CD4-positive, alpha-beta memory T cell (primary cell): ENCODE results near the gene SRC. TPM values are rescaled to one million over a fixed set of nuclear protein-coding genes. Genes with fewer than 3 reads are reported as not detected.

ENCODE experiments used
- CTCF ChIA-PET: fragments of 350-600 bp; sonication (Branson Sonifier 250); formaldehyde crosslinking; loops from one replicate; lab custom pipeline; 2021; ENCODE audit warnings: inconsistent platforms; ENCODE audit not compliant: partially characterized antibody; lab: Charles Lee
- POLR2A ChIA-PET: fragments of 350-600 bp; sonication (Branson Sonifier 250); formaldehyde crosslinking; loops from one replicate; lab custom pipeline; 2021; ENCODE audit not compliant: partially characterized antibody; lab: Charles Lee
- DNase-seq, 5 donors: peaks; one replicate each; pipeline versions ENCODE4 v3.0.0 to v3.0.0-alpha.2; 2020 to 2022; ENCODE audit warnings: mixed read lengths in 1 of 5
- H3K27ac ChIP-seq: one replicate; pipeline ENCODE4 v1.7.0; 2013; ENCODE audit warnings: low read depth, low read length
- H3K27me3 ChIP-seq: 2 replicates; pipeline ENCODE4 v1.7.0; 2013; ENCODE audit warnings: mild to moderate bottlenecking, low read length, moderate library complexity; ENCODE audit not compliant: insufficient read depth
- H3K36me3 ChIP-seq: 2 replicates; pipeline ENCODE4 v1.7.0; 2013; ENCODE audit warnings: mild to moderate bottlenecking, low read length, moderate library complexity; ENCODE audit not compliant: insufficient read depth
- H3K4me1 ChIP-seq: 2 replicates; pipeline ENCODE4 v1.7.0; 2013; ENCODE audit warnings: mild to moderate bottlenecking, low read length, moderate library complexity; ENCODE audit not compliant: insufficient read depth
- H3K4me3 ChIP-seq, 2 donors: one replicate each; pipeline ENCODE4 v1.7.0; 2013; ENCODE audit warnings: low read length in 2 of 2, mild to moderate bottlenecking in 1 of 2
- H3K9me3 ChIP-seq, 2 donors: one replicate each; pipeline ENCODE4 v1.7.0; 2013; ENCODE audit warnings: low read length in 2 of 2, control low read depth in 1 of 2; ENCODE audit not compliant: control insufficient read depth in 1 of 2
- H3K27ac Mint-ChIP-seq, 7 donors: one replicate each; pipeline ENCODE4 v1.8.0; 2020 to 2021; ENCODE audit warnings: mixed read lengths in 7 of 7, mild to moderate bottlenecking in 6 of 7, inconsistent platforms in 3 of 7, moderate library complexity in 3 of 7
- H3K27me3 Mint-ChIP-seq, 2 donors: one replicate each; pipeline ENCODE4 v1.8.0; 2020 to 2021; ENCODE audit warnings: mixed read lengths in 2 of 2
- H3K36me3 Mint-ChIP-seq, 2 donors: one replicate each; pipeline ENCODE4 v1.8.0; 2020 to 2021; ENCODE audit warnings: mixed read lengths in 2 of 2, inconsistent platforms in 1 of 2, mild to moderate bottlenecking in 1 of 2
- H3K4me1 Mint-ChIP-seq, 4 donors: one replicate each; pipeline ENCODE4 v1.8.0; 2020 to 2021; ENCODE audit warnings: mixed read lengths in 4 of 4, mild to moderate bottlenecking in 1 of 4
- H3K4me3 Mint-ChIP-seq, 8 donors: one replicate each; pipeline ENCODE4 v1.8.0; 2020 to 2021; ENCODE audit warnings: mixed read lengths in 8 of 8, mild to moderate bottlenecking in 7 of 8, moderate library complexity in 6 of 8, inconsistent platforms in 3 of 8
- H3K9me3 Mint-ChIP-seq, 8 donors: one replicate each; pipeline ENCODE4 v1.8.0; 2020 to 2021; ENCODE audit warnings: mixed read lengths in 8 of 8, mild to moderate bottlenecking in 5 of 8, inconsistent platforms in 3 of 8, moderate library complexity in 1 of 8
- intact Hi-C: fragments of 100-400 bp; cut with micrococcal nuclease; formaldehyde crosslinking; loops from one replicate; pipeline ENCODE4 v1.15.1; 2023
- polyA plus RNA-seq, 2 donors: library from polyadenylated mRNA; unstranded; fragments of 300-500 nt; fragmentation: Illumina TruSeq; gene quantifications; one replicate each; pipeline ENCODE4 v1.2.3, GENCODE V29; 2021
- total RNA-seq, 2 experiments: library from RNA; stranded (reverse); gene quantifications; one replicate each; pipeline ENCODE4 v1.2.3, GENCODE V29; 2021

SRC gene
- total and polyA plus RNA-seq, 4 experiments from 2014 or later, result 0.32 to 4.5 (median 2.3) TPM

- H3K4me3 ChIP-seq, result no peak overlapping the region
- no peak overlapping the region for H3K27ac ChIP-seq
- Mint-ChIP-seq H3K36me3 (no peaks in the 10 kb centered on the region), H3K9me3 (no peaks in the 10 kb centered on the region), H3K27ac (no peak overlapping the region), H3K27me3 (no peaks in the 10 kb centered on the region), H3K4me1 (peaks cover 4 to 7% (median 6%) of the 10 kb centered on the region in 4 donors), H3K4me3 (peak overlapping the region in 1 of 8 donors; percentile 20)
- peaks cover 4% of the 10 kb centered on the region for H3K4me1 ChIP-seq
- DNase-seq, result peak in 1 of 5 donors; percentile 1
- ChIA-PET POLR2A (no interaction called here), CTCF (no interaction called here)
- no peaks in the 10 kb centered on the region for H3K36me3 ChIP-seq
- H3K27me3 ChIP-seq, result no peaks in the 10 kb centered on the region
- no peaks in the 10 kb centered on the region for H3K9me3 ChIP-seq
- intact Hi-C loops, result no loop called here
These were observed 43.4 kb downstream of the SRC start for GRCh38 chr20:37389241-37389747.

GRCh38 chr20:37389844-37390275, 43.9 kb downstream of the SRC start:
- no peaks in the 10 kb centered on the region for H3K9me3 ChIP-seq
- intact Hi-C loops, result no loop called here

GRCh38 chr20:37390503-37390890, 44.6 kb downstream of the SRC start:
- no peak overlapping the region for H3K4me3 Mint-ChIP-seq
- H3K27ac Mint-ChIP-seq, result no peak overlapping the region
- Histone ChIP-seq H3K4me1 (no peaks in the 10 kb centered on the region), H3K27ac (no peak overlapping the region), H3K27me3 (no peaks in the 10 kb centered on the region), H3K4me3 (no peak overlapping the region), H3K9me3 (no peaks in the 10 kb centered on the region), H3K36me3 (no peaks in the 10 kb centered on the region)
- no peaks in the 10 kb centered on the region for H3K4me1 Mint-ChIP-seq
- H3K27me3 Mint-ChIP-seq, result no peaks in the 10 kb centered on the region
- POLR2A ChIA-PET, result no interaction called here
- intact Hi-C loops, result no loop called here
- H3K9me3 Mint-ChIP-seq, result no peaks in the 10 kb centered on the region
- H3K36me3 Mint-ChIP-seq, result no peaks in the 10 kb centered on the region
- peak in 1 of 5 donors; percentile 25 for DNase-seq
- CTCF ChIA-PET, result no interaction called here

More at GRCh38 chr20:37389844-37390275, 43.9 kb downstream of the SRC start:
- Histone ChIP-seq H3K36me3 (no peaks in the 10 kb centered on the region), H3K4me3 (no peak overlapping the region), H3K4me1 (peaks cover 3% of the 10 kb centered on the region), H3K27ac (no peak overlapping the region), H3K27me3 (no peaks in the 10 kb centered on the region)
- ChIA-PET POLR2A (no interaction called here), CTCF (no interaction called here)
- Mint-ChIP-seq H3K27me3 (no peaks in the 10 kb centered on the region), H3K27ac (no peak overlapping the region), H3K9me3 (no peaks in the 10 kb centered on the region), H3K4me1 (peaks cover 3 to 4% (median 4%) of the 10 kb centered on the region in 4 donors), H3K36me3 (no peaks in the 10 kb centered on the region), H3K4me3 (no peak overlapping the region)
- peak in 1 of 5 donors; percentile 9 for DNase-seq

- intact Hi-C loops, result no loop called here
- no peaks in the 10 kb centered on the region for H3K4me1 ChIP-seq
- peak in 1 of 5 donors; percentile 3 for DNase-seq
- CTCF ChIA-PET, result interaction anchor here (1.5 kb wide), 1 partner anchor 142 kb away, joined by 5 read pairs; no protein-coding TSS in a partner anchor
- POLR2A ChIA-PET, result no interaction called here
- Mint-ChIP-seq H3K4me3 (no peak overlapping the region), H3K4me1 (no peaks in the 10 kb centered on the region), H3K9me3 (no peaks in the 10 kb centered on the region), H3K27me3 (no peaks in the 10 kb centered on the region), H3K36me3 (no peaks in the 10 kb centered on the region), H3K27ac (no peak overlapping the region)
- H3K4me3 ChIP-seq, result no peak overlapping the region
- H3K9me3 ChIP-seq, result no peaks in the 10 kb centered on the region
- no peak overlapping the region for H3K27ac ChIP-seq
- no peaks in the 10 kb centered on the region for H3K27me3 ChIP-seq
- no peaks in the 10 kb centered on the region for H3K36me3 ChIP-seq
These were observed 45.1 kb downstream of the SRC start for GRCh38 chr20:37390891-37391525.

- intact Hi-C loops, result no loop called here
These were observed 46.7 kb downstream of the SRC start for GRCh38 chr20:37392441-37393195.

GRCh38 chr20:37393196-37393862, 47.4 kb downstream of the SRC start:
- DNase-seq, result peak in 1 of 5 donors; percentile 16
- intact Hi-C loops, result no loop called here
- no peak overlapping the region for H3K27ac Mint-ChIP-seq
- Histone ChIP-seq H3K36me3 (no peaks in the 10 kb centered on the region), H3K9me3 (no peaks in the 10 kb centered on the region), H3K4me3 (no peak overlapping the region), H3K27ac (no peak overlapping the region), H3K4me1 (no peaks in the 10 kb centered on the region), H3K27me3 (no peaks in the 10 kb centered on the region)
- H3K27me3 Mint-ChIP-seq, result no peaks in the 10 kb centered on the region
- H3K36me3 Mint-ChIP-seq, result no peaks in the 10 kb centered on the region
- no peaks in the 10 kb centered on the region for H3K9me3 Mint-ChIP-seq
- POLR2A ChIA-PET, result no interaction called here
- H3K4me3 Mint-ChIP-seq, result no peak overlapping the region
- H3K4me1 Mint-ChIP-seq, result no peaks in the 10 kb centered on the region
- CTCF ChIA-PET, result no interaction called here

More at GRCh38 chr20:37392441-37393195, 46.7 kb downstream of the SRC start:
- H3K36me3 ChIP-seq, result no peaks in the 10 kb centered on the region
- H3K9me3 ChIP-seq, result no peaks in the 10 kb centered on the region
- H3K4me1 ChIP-seq, result no peaks in the 10 kb centered on the region
- H3K9me3 Mint-ChIP-seq, result no peaks in the 10 kb centered on the region
- peak in 1 of 5 donors; percentile 22 for DNase-seq
- no peaks in the 10 kb centered on the region for H3K27me3 Mint-ChIP-seq
- H3K27me3 ChIP-seq, result no peaks in the 10 kb centered on the region
- ChIA-PET POLR2A (no interaction called here), CTCF (interaction anchor here (1.5 kb wide), 1 partner anchor 141 kb away, joined by 5 read pairs; no protein-coding TSS in a partner anchor)
- H3K27ac ChIP-seq, result no peak overlapping the region
- H3K4me3 Mint-ChIP-seq, result no peak overlapping the region
- no peak overlapping the region for H3K4me3 ChIP-seq
- H3K27ac Mint-ChIP-seq, result no peak overlapping the region
- no peaks in the 10 kb centered on the region for H3K4me1 Mint-ChIP-seq
- no peaks in the 10 kb centered on the region for H3K36me3 Mint-ChIP-seq
